BLaER1 treated with 17β-estradiol and CSF1 and Interleukin-3, amounts not matched to agents 10 nM and 100 nM (cell line): ENCODE data around the gene TMEM170A.
"Not testable (repeated sequence)": the region's sequence is repeated elsewhere in the genome, so short reads cannot be mapped to it uniquely, and the experiment has no call there.

Source experiments
- H3K27ac ChIP-seq, 11 experiments: shearing (Covaris generic); formaldehyde crosslinking; 2 replicates each; pipeline ENCODE4 v1.8.1; 2022
- H3K27me3 ChIP-seq, 11 experiments: shearing (Covaris generic); formaldehyde crosslinking; 2 replicates each; pipeline ENCODE4 v1.8.1; 2022
- H3K36me3 ChIP-seq, 11 experiments: shearing (Covaris generic); formaldehyde crosslinking; 2 replicates each; pipeline ENCODE4 v1.8.1; 2022
- H3K4me1 ChIP-seq, 10 experiments: shearing (Covaris generic); formaldehyde crosslinking; 2 replicates each; pipeline ENCODE4 v1.8.1; 2022
- H3K4me2 ChIP-seq, 11 experiments: shearing (Covaris generic); formaldehyde crosslinking; 2 replicates each; pipeline ENCODE4 v1.8.1; 2022
- H3K4me3 ChIP-seq, 10 experiments: shearing (Covaris generic); formaldehyde crosslinking; 2 replicates each; pipeline ENCODE4 v1.8.1; 2022
- H3K9ac ChIP-seq, 11 experiments: shearing (Covaris generic); formaldehyde crosslinking; 2 replicates each; pipeline ENCODE4 v1.8.1; 2022
- H3K9me3 ChIP-seq, 11 experiments: shearing (Covaris generic); formaldehyde crosslinking; replicated peaks in 1 of 11; 2 replicates each; pipeline ENCODE4 v1.8.1; 2022
- H4K20me1 ChIP-seq, 11 experiments: shearing (Covaris generic); formaldehyde crosslinking; 2 replicates each; pipeline ENCODE4 v1.8.1; 2022
- Cebpa-rat ChIP-seq, 11 experiments: shearing (Covaris generic); IDR thresholded peaks; 2 replicates each; pipeline ENCODE4 v1.8.1; 2022

The TMEM170A gene

DNA sequence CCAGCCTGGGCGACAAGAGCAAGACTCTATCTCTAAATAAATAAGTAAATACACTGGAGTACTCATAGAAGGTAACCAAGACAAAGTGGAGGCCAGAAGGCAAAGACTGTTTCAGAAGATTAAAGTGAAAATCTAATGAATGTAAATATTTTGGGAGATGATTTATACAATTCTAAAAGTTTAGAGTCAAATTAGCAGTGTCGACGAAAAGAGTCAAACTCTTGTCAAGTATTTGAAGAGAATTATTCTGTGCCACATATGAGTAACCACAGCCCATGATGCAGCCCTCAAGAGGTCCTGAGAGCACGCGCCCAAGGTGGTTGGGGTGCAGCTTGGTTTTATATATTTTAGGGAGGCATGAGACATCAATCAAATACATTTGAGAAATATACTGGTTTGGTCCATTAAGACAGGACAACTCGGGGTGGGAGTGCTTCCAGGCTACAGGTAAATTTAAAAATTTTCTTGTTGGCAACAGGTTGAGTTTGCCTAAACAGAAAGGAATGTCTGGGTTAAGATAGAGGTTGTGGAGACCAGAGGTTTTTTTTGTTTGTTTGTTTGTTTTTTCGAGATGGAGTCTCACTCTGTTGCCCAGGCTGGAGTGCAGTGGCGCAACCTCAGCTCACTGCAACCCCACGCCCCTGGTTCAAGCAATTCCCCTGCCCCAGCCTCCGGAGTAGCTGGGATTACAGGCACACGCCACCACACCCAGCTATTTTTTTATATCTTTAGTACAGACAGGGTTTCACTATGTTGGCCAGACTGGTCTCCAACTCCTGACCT lies 34.7 kb downstream of the TMEM170A start:
- Histone ChIP-seq H3K9me3 (no peaks in the 10 kb centered on the region; a peak in 1 of 22 replicates), H3K9ac (no peak overlapping the region), H3K4me2 (peak overlapping the region in 1 of 11 experiments; percentile 87; a peak in 1 of 22 replicates), H3K4me1 (peaks cover 22 to 40% (median 34%) of the 10 kb centered on the region in 10 experiments), H3K27me3 (no peaks in the 10 kb centered on the region), H4K20me1 (peaks cover 0 to 46% (median 10%) of the 10 kb centered on the region in 11 experiments; a peak in 9 of 22 replicates), H3K27ac (no peak overlapping the region), H3K36me3 (peaks cover 0 to 25% (median 5%) of the 10 kb centered on the region in 11 experiments; a peak in 9 of 22 replicates), H3K4me3 (no peak overlapping the region)
- TF ChIP-seq Cebpa-rat (IDR thresholded peaks at IDR 0.05), result no peak

DNA sequence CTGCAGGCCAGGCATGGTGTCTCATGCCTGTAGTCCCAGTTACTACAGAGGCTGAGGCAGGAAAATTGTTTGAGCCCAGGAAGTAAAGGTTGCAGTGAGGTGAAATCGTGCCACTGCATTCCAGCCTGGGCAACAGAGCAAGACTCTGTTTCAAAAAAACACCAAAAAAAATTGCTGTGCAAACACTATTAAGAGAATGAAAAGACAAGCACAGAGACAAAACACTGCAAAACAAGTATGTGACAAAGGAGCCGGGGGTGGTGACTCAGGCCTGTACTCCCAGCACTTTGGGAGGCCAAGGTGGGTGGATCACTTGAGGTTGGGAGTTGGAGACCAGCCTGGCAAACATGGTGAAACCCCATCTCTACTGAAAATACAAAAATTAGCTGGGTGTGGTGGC lies 38.0 kb downstream of the TMEM170A start:
- Histone ChIP-seq H3K4me1 (peaks cover 8 to 24% (median 17%) of the 10 kb centered on the region in 10 experiments; a peak in 19 of 20 replicates), H4K20me1 (peaks cover 0 to 48% (median 10%) of the 10 kb centered on the region in 11 experiments; a peak in 9 of 22 replicates), H3K36me3 (peaks cover 0 to 34% (median 10%) of the 10 kb centered on the region in 11 experiments; a peak in 12 of 22 replicates)
- not testable (repeated sequence) for H3K27ac ChIP-seq, H3K9me3 ChIP-seq, H3K4me2 ChIP-seq, H3K4me3 ChIP-seq, H3K9ac ChIP-seq, H3K27me3 ChIP-seq

DNA sequence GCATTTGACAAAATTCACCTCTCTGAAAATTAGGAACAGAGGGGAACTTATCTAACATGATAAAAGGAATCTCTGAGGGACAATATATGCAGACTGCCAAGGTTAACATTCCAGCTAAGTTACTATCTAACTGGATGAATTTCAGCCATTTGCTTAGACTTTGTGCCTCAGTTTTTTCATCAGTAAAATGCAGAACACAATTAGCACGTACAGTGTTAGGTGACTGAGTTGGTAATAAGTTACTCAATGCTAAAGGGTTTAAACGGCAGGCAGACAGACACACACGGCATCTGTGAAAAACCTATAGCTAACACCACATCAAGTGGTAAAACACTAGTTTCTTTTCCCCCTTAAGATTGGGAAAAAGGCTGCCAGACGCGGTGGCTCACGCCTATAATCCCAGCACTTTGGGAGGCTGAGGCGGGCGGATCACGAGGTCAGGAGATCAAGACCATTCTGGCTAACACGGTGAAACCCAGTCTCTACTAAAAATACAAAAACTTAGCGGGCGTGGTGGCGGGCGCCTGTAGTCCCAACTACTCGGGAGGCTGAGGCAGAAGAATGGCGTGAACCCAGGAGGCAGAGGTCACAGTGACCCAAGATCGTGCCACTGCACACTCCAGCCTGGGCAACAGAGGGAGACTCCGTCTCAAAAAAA lies 40.3 kb downstream of the TMEM170A start:
- H3K9ac ChIP-seq, H3K4me2 ChIP-seq, H3K27ac ChIP-seq, H3K9me3 ChIP-seq, H3K27me3 ChIP-seq, H3K4me3 ChIP-seq: not testable (repeated sequence)
- Histone ChIP-seq H3K36me3 (peaks cover 0 to 19% (median 5%) of the 10 kb centered on the region in 11 experiments; a peak in 11 of 22 replicates), H3K4me1 (peaks cover 12 to 23% (median 17%) of the 10 kb centered on the region in 10 experiments), H4K20me1 (peaks cover 0 to 26% (median 4%) of the 10 kb centered on the region in 11 experiments; a peak in 9 of 22 replicates)

- Histone ChIP-seq H3K27me3 (no peaks in the 10 kb centered on the region), H3K36me3 (peaks cover 0 to 19% (median 5%) of the 10 kb centered on the region in 11 experiments; a peak in 12 of 22 replicates), H4K20me1 (peaks cover 0 to 28% (median 2%) of the 10 kb centered on the region in 11 experiments; a peak in 10 of 22 replicates), H3K9me3 (peaks cover 0 to 8% (median 0%) of the 10 kb centered on the region in 11 experiments; a peak in 3 of 22 replicates), H3K9ac (no peak overlapping the region), H3K4me1 (peaks cover 12 to 23% (median 17%) of the 10 kb centered on the region in 10 experiments), H3K4me3 (no peak overlapping the region), H3K4me2 (no peak overlapping the region), H3K27ac (no peak overlapping the region)
- TF ChIP-seq Cebpa-rat (IDR thresholded peaks at IDR 0.05), result no peak
Measured at GRCh38 chr16:75423723-75424104, 40.8 kb downstream of the TMEM170A start.

DNA sequence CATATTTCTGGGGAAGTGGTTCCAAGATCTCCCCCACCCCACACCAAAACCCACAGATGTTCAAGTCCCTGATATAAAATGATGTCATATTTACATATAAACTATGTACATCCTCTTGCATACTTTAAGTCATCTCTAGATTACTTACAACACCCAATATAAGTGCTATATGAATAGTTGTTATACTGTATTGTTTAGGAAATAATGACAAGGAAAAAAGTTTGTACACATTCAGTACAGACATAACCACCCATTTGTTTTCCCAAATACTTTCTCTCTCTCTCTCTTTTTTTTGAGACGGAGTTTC lies 42.7 kb downstream of the TMEM170A start:
- no peaks in the 10 kb centered on the region for H3K27me3 ChIP-seq
- peak overlapping the region; percentile 62 to 82 (median 72); a peak in 17 of 22 replicates for H3K4me2 ChIP-seq
- peaks cover 12 to 23% (median 18%) of the 10 kb centered on the region in 10 experiments for H3K4me1 ChIP-seq
- peaks cover 0 to 18% (median 5%) of the 10 kb centered on the region in 11 experiments; a peak in 10 of 22 replicates for H3K36me3 ChIP-seq
- H4K20me1 ChIP-seq, result peaks cover 0 to 35% (median 8%) of the 10 kb centered on the region in 11 experiments; a peak in 12 of 22 replicates
- TF ChIP-seq Cebpa-rat (IDR thresholded peaks at IDR 0.05), result no peak
- H3K4me3 ChIP-seq, result no peak overlapping the region
- peaks cover 0 to 8% (median 0%) of the 10 kb centered on the region in 11 experiments; a peak in 3 of 22 replicates for H3K9me3 ChIP-seq
- H3K27ac ChIP-seq, result peak overlapping the region in 8 of 11 experiments; percentile 35 to 60 (median 53); a peak in 13 of 22 replicates
- no peak overlapping the region for H3K9ac ChIP-seq

DNA sequence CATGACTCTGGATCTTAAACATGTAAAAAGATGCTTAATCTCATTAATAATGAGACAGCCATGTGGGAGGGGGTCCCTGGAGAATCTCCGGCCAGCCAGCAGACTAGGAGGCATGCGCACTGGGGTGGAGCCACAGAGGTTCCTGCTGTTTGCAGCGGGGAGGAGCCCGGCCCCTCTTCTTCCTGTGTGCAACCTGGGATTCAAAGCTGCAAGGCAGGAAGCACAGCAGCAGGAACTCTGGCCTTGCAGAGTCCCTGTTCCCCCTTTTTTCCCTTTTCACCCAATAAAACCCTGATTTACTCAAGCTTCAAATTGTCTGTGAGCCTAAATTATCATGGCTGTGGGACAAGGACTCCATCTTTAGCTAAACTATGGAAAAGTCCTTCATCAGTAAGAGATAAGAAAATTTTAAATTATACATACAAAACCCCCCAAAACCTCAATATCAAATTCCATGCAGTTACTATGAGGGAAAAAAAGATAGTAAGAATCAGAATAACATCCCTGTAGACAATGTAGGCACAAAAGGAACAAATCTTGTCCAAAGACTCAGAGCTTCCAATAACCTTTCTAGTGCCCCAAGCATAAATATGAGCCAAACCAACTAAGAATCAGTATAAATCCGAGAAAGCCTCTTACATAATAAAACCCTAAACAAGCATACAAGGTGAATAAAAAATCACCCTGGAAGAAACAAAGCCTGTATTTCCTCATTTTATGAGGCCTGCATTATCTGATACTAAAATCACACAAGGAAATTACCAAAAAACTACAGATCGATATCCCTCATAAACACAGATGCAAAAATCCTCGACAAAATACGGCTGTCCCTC lies 43.3 kb downstream of the TMEM170A start:
- no peak for TF ChIP-seq Cebpa-rat (IDR thresholded peaks at IDR 0.05)
- H3K9me3 ChIP-seq, result peaks cover 0 to 8% (median 0%) of the 10 kb centered on the region in 11 experiments; a peak in 3 of 22 replicates
- peak overlapping the region; percentile 62 to 82 (median 72) for H3K4me2 ChIP-seq
- peak overlapping the region in 5 of 10 experiments; percentile 8 to 38 (median 29); a peak in 6 of 20 replicates for H3K4me3 ChIP-seq
- peaks cover 0 to 17% (median 5%) of the 10 kb centered on the region in 11 experiments; a peak in 10 of 22 replicates for H3K36me3 ChIP-seq
- peak overlapping the region in 9 of 11 experiments; percentile 12 to 60 (median 53); a peak in 19 of 22 replicates for H3K27ac ChIP-seq
- peak overlapping the region in 8 of 11 experiments; percentile 4 to 45 (median 22); a peak in 7 of 22 replicates for H3K9ac ChIP-seq
- peaks cover 12 to 23% (median 18%) of the 10 kb centered on the region in 10 experiments for H3K4me1 ChIP-seq
- no peaks in the 10 kb centered on the region for H3K27me3 ChIP-seq
- peaks cover 0 to 36% (median 12%) of the 10 kb centered on the region in 11 experiments; a peak in 12 of 22 replicates for H4K20me1 ChIP-seq

DNA sequence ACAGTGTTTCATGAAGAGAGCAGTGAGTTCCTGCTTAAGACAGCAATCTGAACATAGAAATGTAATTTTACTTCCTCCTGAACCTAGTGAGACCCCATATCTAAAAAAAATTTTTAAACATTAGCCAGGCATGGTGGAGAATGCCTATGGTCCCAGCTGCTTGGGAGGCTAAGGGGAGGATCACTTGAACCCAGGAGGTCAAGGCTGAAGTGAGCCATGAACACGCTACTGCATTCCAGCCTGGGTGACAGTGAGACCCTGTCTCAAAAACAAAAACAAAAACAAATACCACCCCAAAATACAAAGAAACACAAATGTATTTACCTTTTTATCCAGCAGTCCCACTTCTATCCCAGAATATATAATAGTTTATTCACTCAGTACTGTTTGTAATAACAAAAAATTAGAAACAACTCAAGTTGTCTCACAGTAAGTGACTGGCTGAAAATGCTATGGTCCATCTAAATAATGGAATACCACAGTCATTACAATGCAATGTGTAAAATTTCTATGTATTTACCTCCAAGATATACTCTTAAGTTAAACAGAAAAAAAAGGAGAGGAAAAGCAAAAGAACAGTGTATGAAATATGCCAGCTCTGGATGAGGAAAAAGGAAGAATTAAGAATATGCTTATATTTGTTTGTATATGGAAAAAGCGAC lies 47.5 kb downstream of the TMEM170A start:
- peaks cover 0 to 57% (median 30%) of the 10 kb centered on the region in 11 experiments; a peak in 13 of 22 replicates for H4K20me1 ChIP-seq
- no peaks in the 10 kb centered on the region for H3K9me3 ChIP-seq
- H3K4me3 ChIP-seq, result no peak overlapping the region
- no peaks in the 10 kb centered on the region for H3K27me3 ChIP-seq
- H3K4me2 ChIP-seq, result no peak overlapping the region
- TF ChIP-seq Cebpa-rat (IDR thresholded peaks at IDR 0.05), result no peak
- peaks cover 12 to 21% (median 18%) of the 10 kb centered on the region in 10 experiments for H3K4me1 ChIP-seq
- peaks cover 15 to 31% (median 22%) of the 10 kb centered on the region in 11 experiments for H3K36me3 ChIP-seq
- no peak overlapping the region for H3K27ac ChIP-seq
- no peak overlapping the region for H3K9ac ChIP-seq
